G401.6 (cell line): ENCODE measurements around the gene APP.

Experiments used
- FAIRE-seq: peaks from 2 replicates; lab custom pipeline; 2012; peaks lifted over from hg19 to GRCh38; lab: Jason Lieb, UNC

The APP gene

GRCh38 chr21:25862112-25862511, 308.5 kb downstream of the APP start:
- FAIRE-seq: no peak

GRCh38 chr21:25859235-25859929, 311.2 kb downstream of the APP start:
- FAIRE-seq: no peak

GRCh38 chr21:25858325-25858724, 312.2 kb downstream of the APP start:
- no peak for FAIRE-seq

GRCh38 chr21:25857308-25858074, 313.1 kb downstream of the APP start:
- no peak for FAIRE-seq

GRCh38 chr21:25855576-25855975, 315.0 kb downstream of the APP start:
- no peak for FAIRE-seq

- no peak for FAIRE-seq
These were observed 320.3 kb downstream of the APP start for GRCh38 chr21:25850126-25850842.

GRCh38 chr21:25848309-25848708, 322.3 kb downstream of the APP start:
- FAIRE-seq: no peak

- FAIRE-seq: no peak
These were observed 324.8 kb downstream of the APP start for GRCh38 chr21:25845729-25846256.

GRCh38 chr21:25842925-25843324, 327.6 kb downstream of the APP start:
- no peak for FAIRE-seq

- no peak for FAIRE-seq
These were observed 331.8 kb downstream of the APP start for GRCh38 chr21:25838809-25839208.

- FAIRE-seq: no peak
These were observed 332.9 kb downstream of the APP start for GRCh38 chr21:25837533-25838265.

- FAIRE-seq: no peak
These were observed 334.2 kb downstream of the APP start for GRCh38 chr21:25836396-25836795.

GRCh38 chr21:25834381-25834780, 336.2 kb downstream of the APP start:
- FAIRE-seq: no peak

- no peak for FAIRE-seq
These were observed 339.1 kb downstream of the APP start for GRCh38 chr21:25831300-25831960.
